DND-41 (cell line): ENCODE data around the gene LINC01488.

ENCODE experiments used
- CTCF ChIP-seq: IDR thresholded peaks from 2 replicates; pipeline ENCODE4 v1.5.1; 2012; ENCODE audit warnings: borderline replicate concordance, low read length, moderate library complexity, mild to moderate bottlenecking; ENCODE audit not compliant: poor library complexity, severe bottlenecking; ENCODE audit errors: extremely low read depth
- EZH2 ChIP-seq: IDR thresholded peaks from 3 replicates; pipeline ENCODE4 v1.6.1; 2012; ENCODE audit warnings: borderline replicate concordance, low read depth, mild to moderate bottlenecking, moderate library complexity, low read length, inconsistent platforms; ENCODE audit not compliant: severe bottlenecking

DNA sequence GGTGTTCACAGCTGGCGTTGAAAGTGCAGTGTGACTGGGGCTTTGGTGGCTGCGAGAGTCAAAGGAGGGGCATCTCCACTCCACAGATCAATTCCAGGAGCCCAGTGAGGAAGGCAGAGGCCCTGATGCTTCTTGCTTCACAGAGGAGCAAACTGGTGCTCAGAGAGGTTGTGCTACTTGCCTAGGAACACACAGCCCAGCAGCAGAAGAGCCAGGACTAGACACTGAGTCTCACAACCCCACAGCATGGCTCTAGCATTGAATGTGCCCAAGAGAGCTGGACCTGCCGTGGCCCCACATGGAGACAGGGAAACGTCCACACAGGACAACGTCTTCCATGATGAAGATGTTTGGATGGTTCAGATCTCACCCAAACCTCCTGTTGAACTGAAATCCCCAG is 33.3 kb downstream of the LINC01488 start:
- no peak for TF ChIP-seq CTCF
- TF ChIP-seq EZH2, result no peak
